22Rv1 (cell line): ENCODE data around the gene IL17RC.
"Not testable (repeated sequence)": the region's sequence is repeated elsewhere in the genome, so short reads cannot be mapped to it uniquely, and the experiment has no call there.

ENCODE experiments used
- CTCF ChIP-seq: fragments of 450-650 bp; IDR thresholded peaks from 2 replicates; pipeline ENCODE4 v1.5.1; 2017; ENCODE audit warnings: mild to moderate bottlenecking
- ZFX ChIP-seq: fragments of 450-650 bp; IDR thresholded peaks from 2 replicates; pipeline ENCODE4 v1.6.1; 2017; ENCODE audit warnings: antibody characterized with exemption, borderline replicate concordance

- TF ChIP-seq CTCF, ZFX: not testable (repeated sequence)
These were observed 40.6 kb upstream of the IL17RC start for GRCh38 chr3:9876255-9876654.
